ENCODE results near the gene TNIK. TPM values are rescaled to one million over a fixed set of nuclear protein-coding genes. Genes with fewer than 3 reads are reported as not detected.

Gene TNIK
- total RNA-seq, 2 donors from 2014 or later, result 31.7 to 37.9 TPM

DNA sequence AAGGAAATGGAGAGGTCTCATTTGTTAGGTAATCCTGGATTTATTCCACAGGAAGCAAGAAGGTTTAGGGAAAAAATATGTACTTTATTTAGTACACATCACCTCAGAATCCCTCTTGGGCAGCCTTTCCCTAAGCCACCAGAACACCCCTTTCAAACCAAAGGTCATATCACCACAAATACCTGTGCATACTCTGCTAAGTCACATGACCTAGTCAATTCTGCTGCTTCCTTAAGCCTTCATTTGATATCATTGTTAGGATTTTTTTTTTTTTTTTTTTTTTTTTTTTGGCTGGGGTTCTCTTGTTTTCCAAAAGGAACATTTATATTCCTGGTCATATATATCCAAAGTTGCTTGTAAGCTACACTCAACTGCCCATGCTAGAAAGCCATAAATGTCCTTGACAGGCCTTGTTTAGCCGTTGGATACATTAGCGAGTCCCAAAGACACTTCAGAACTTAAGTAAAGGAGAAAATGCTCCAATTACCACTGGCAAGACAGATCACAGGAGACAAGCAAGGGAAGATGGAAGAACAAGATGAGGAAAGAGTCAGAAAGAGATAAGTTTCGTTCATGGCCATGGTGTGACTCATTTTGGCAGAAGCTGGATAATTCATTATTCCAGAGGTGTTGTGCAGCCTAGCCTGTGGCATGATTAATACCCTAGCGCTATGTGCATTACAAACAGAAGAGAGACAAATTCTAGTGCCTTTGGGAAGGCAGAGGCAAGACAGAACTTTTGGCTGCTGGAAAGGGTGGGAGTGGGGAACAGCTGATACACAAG lies 278.1 kb downstream of the TNIK start:
- DNase-seq (ENCODE audit: low spot score in 2 of 2) (no peak), ATAC-seq (no peak)
- Mint-ChIP-seq H3K9me3 (no peaks in the 10 kb centered on the region), H3K27ac (no peak overlapping the region), H3K36me3 (peaks cover 0 to 15% of the 10 kb centered on the region in 2 donors)

DNA sequence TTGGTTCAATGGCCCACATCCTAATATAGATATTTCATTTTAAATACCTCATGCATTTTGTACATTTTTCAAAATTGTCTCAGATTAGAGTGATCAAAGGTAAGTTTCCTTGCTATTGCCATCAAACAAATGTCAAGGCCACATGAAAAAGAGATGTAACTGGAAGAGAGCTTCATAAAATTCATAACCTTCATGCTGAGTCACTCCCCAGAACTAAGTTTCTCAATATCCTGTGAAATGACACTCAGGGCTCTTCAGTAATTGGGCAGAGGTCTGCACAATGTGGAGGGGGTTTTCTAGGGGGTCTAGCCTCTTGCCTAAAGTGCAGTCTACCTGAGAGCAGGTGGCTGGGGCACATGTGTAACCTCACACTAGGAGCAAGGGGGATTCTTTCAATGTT lies 281.5 kb downstream of the TNIK start:
- H3K36me3 Mint-ChIP-seq, result peaks cover 7 to 41% of the 10 kb centered on the region in 2 donors
- no peaks in the 10 kb centered on the region for H3K9me3 Mint-ChIP-seq
- peak; percentile 81 for ATAC-seq
- no peak for DNase-seq (ENCODE audit: low spot score in 2 of 2)
- peak overlapping the region in 1 of 2 donors; percentile 17 for H3K27ac Mint-ChIP-seq

GRCh38 chr3:171177553-171177952 lies 282.7 kb downstream of the TNIK start:
- no peak for DNase-seq (ENCODE audit: low spot score in 2 of 2)
- Mint-ChIP-seq H3K9me3 (no peaks in the 10 kb centered on the region), H3K36me3 (peaks cover 7 to 37% of the 10 kb centered on the region in 2 donors), H3K27ac (peak overlapping the region in 1 of 2 donors; percentile 17)
- ATAC-seq, result no peak

DNA sequence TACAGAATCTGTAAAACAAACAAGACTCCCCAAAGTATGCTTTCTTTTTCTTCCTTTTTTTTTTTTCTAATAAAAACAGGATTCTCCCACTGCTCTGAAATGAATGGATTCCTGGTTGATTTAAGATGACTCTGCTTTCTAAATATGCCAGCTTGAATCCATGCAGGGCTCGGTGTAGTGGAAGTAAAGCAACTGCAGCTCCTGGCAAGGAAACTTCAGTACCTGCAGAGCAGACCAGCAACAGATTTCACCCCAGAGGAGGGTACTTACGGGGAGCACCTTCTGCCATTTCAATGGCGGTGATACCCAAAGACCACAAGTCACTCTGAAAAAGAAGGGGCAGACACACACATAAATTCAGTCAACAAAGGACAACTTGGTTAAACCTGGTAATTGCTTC lies 283.1 kb downstream of the TNIK start:
- no peak overlapping the region for H3K27ac Mint-ChIP-seq
- ATAC-seq (no peak), DNase-seq (ENCODE audit: low spot score in 2 of 2) (no peak)
- H3K9me3 Mint-ChIP-seq, result no peaks in the 10 kb centered on the region
- H3K36me3 Mint-ChIP-seq, result peaks cover 7 to 39% of the 10 kb centered on the region in 2 donors

DNA sequence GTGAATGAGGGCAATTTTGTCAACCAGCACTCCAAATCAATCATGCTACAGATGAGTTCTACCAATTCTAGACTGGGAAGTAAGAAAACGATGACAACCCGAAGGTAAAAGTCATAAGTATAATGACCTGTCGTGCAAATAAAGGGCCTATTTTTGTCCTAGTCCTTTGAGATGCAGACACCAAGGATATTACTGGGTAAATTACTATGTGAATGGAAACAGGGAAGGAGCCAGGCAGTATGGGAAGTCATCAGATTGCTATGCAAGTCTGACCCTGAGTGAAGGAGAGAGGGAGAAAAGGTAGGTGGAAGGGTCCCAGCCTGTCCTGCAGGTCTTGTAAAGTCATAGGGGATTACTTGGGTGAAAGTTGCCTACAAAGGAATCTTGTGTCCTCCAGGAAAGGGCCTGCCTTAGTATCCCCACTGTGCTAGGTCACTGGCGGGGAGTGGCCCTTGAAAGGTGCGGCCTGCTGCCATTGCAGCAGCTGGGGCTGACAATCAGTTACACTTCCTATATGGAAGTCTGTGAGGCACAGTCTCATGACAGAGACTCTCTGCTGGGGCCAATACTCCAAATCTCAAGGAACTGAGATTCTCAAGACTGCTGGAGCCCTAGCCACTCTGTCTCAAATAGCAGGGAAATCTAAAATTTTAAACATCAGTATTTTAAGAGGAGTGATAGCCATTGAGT lies 283.8 kb downstream of the TNIK start:
- no peaks in the 10 kb centered on the region for H3K9me3 Mint-ChIP-seq
- DNase-seq (ENCODE audit: low spot score in 2 of 2) (no peak), ATAC-seq (no peak)
- H3K36me3 Mint-ChIP-seq, result peaks cover 7 to 38% of the 10 kb centered on the region in 2 donors
- H3K27ac Mint-ChIP-seq, result no peak overlapping the region

DNA sequence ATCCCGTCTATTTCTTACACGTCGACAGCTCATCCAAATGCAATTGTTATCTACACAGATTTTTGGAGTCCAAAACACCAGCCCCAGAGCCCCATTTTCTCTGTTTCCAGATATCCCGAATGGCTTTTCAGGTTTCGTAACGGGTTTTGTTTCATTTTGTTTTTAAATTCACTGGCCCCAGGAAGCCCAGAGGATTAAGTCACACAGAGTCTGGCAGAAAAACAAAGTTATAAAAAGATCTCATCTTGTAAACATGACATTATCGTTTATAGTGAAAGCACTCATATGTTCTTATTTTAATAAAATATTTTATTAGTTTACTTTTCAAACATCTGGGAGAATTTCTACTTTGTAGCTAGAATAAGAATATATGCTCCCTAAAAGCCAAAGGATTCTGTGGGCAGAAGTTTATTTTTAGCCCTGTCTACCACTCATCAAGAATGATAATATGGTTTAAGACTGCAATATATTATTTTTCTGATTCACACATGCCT lies 284.4 kb downstream of the TNIK start:
- ATAC-seq, result no peak
- H3K36me3 Mint-ChIP-seq, result peaks cover 7 to 32% of the 10 kb centered on the region in 2 donors
- H3K9me3 Mint-ChIP-seq, result no peaks in the 10 kb centered on the region
- no peak overlapping the region for H3K27ac Mint-ChIP-seq
- no peak for DNase-seq (ENCODE audit: low spot score in 2 of 2)

- DNase-seq (ENCODE audit: low spot score in 2 of 2) (no peak), ATAC-seq (no peak)
- Mint-ChIP-seq H3K9me3 (no peaks in the 10 kb centered on the region), H3K27ac (no peak overlapping the region), H3K36me3 (peaks cover 7 to 32% of the 10 kb centered on the region in 2 donors)
Measured at GRCh38 chr3:171173736-171174135, 286.5 kb downstream of the TNIK start.

DNA sequence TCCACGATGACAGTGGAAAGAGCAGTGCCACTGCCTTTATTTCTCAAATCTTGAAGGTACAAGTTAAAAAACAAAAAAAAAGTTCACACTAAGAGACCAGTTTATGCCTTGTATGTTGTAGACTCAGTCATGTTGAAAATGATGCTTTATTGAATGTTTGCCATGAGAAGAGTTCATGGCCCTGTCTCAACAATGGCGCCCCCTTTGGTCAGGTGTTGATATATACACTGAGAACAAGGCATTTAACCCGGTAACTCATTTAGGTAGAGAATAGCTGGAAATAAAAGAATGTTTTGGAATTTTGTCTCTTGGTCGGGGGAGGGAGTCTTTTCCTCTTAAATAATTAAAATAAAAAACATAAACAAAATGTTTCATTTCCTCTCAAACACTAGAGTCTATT lies 288.1 kb downstream of the TNIK start:
- H3K36me3 Mint-ChIP-seq, result peaks cover 9 to 34% of the 10 kb centered on the region in 2 donors
- no peak for ATAC-seq

GRCh38 chr3:171169866-171170265 lies 290.3 kb downstream of the TNIK start:
- no peak for DNase-seq (ENCODE audit: low spot score in 2 of 2)
- Mint-ChIP-seq H3K9me3 (peaks cover 0 to 6% of the 10 kb centered on the region in 2 donors), H3K36me3 (peaks cover 12 to 35% of the 10 kb centered on the region in 2 donors), H3K27ac (no peak overlapping the region)
- ATAC-seq, result no peak

More for the DNA sequence above, 288.1 kb downstream of the TNIK start:
- H3K27ac Mint-ChIP-seq, result no peak overlapping the region
- DNase-seq (ENCODE audit: low spot score in 2 of 2), result peak in 1 of 2 donors; percentile 19
- no peaks in the 10 kb centered on the region for H3K9me3 Mint-ChIP-seq

- H3K9me3 Mint-ChIP-seq, result peaks cover 0 to 6% of the 10 kb centered on the region in 2 donors
- no peak for ATAC-seq
- no peak for DNase-seq (ENCODE audit: low spot score in 2 of 2)
- H3K36me3 Mint-ChIP-seq, result peaks cover 12 to 31% of the 10 kb centered on the region in 2 donors
- H3K27ac Mint-ChIP-seq, result no peak overlapping the region
Measured at GRCh38 chr3:171169443-171169842, 290.8 kb downstream of the TNIK start.

- no peak for ATAC-seq
- DNase-seq (ENCODE audit: low spot score in 2 of 2), result no peak
- peaks cover 12 to 26% of the 10 kb centered on the region in 2 donors for H3K36me3 Mint-ChIP-seq
- no peak overlapping the region for H3K27ac Mint-ChIP-seq
- H3K9me3 Mint-ChIP-seq, result peaks cover 0 to 6% of the 10 kb centered on the region in 2 donors
Measured at GRCh38 chr3:171168551-171168950, 291.7 kb downstream of the TNIK start.

DNA sequence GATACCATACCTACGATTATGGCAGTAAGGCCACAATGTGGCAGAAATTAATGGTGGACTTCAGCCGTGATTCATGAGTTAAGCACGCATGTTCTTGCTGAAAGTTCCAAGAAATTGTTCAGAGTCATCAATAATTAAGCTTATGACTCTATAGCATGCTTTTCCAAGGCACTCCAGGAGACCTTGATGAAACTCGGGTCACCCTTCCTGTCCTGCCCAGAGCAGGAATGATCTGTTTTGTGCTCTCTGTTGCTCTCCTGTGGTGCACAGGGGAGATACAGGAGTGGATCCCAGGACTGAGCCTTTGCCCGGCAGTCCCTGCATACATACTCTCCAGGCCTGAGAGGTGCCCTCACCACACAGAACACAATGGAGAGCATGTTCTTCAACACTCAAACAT lies 292.1 kb downstream of the TNIK start:
- ATAC-seq, result no peak
- peaks cover 13 to 28% of the 10 kb centered on the region in 2 donors for H3K36me3 Mint-ChIP-seq

GRCh38 chr3:171165983-171166382 lies 294.2 kb downstream of the TNIK start:
- Mint-ChIP-seq H3K36me3 (peaks cover 18 to 25% of the 10 kb centered on the region in 2 donors), H3K9me3 (peaks cover 0 to 6% of the 10 kb centered on the region in 2 donors), H3K27ac (peak overlapping the region; percentile 78 to 85)
- DNase-seq (ENCODE audit: low spot score in 2 of 2) (no peak), ATAC-seq (peak; percentile 88 to 90)

More for the DNA sequence above, 292.1 kb downstream of the TNIK start:
- Mint-ChIP-seq H3K27ac (no peak overlapping the region), H3K9me3 (peaks cover 0 to 6% of the 10 kb centered on the region in 2 donors)
- no peak for DNase-seq (ENCODE audit: low spot score in 2 of 2)

GRCh38 chr3:171165499-171165921 lies 294.7 kb downstream of the TNIK start:
- no peak for DNase-seq (ENCODE audit: low spot score in 2 of 2)
- Mint-ChIP-seq H3K9me3 (peaks cover 0 to 6% of the 10 kb centered on the region in 2 donors), H3K36me3 (peaks cover 18 to 25% of the 10 kb centered on the region in 2 donors), H3K27ac (peak overlapping the region; percentile 78 to 85)
- peak in 1 of 2 donors; percentile 8 for ATAC-seq

DNA sequence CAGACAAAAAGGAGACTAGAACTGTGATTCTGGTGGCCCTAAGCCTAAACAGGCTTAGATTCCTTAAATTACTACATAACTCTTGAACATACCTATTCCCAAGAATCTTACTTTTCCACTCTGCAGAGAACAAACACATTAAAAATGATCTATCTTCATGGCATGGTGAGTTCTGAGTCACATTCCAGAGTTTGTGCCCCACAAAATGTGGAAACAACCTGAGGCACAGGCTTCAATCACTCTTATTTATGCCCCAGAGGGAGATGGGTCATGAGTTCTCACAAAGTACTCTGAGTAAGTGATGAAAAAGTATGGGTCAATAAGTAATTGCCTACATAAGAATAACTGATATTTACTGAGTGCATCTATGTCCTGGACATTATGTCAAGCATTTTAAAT lies 296.1 kb downstream of the TNIK start:
- DNase-seq (ENCODE audit: low spot score in 2 of 2) (no peak), ATAC-seq (no peak)
- Mint-ChIP-seq H3K36me3 (peaks cover 18 to 25% of the 10 kb centered on the region in 2 donors), H3K27ac (no peak overlapping the region), H3K9me3 (peaks cover 0 to 6% of the 10 kb centered on the region in 2 donors)

DNA sequence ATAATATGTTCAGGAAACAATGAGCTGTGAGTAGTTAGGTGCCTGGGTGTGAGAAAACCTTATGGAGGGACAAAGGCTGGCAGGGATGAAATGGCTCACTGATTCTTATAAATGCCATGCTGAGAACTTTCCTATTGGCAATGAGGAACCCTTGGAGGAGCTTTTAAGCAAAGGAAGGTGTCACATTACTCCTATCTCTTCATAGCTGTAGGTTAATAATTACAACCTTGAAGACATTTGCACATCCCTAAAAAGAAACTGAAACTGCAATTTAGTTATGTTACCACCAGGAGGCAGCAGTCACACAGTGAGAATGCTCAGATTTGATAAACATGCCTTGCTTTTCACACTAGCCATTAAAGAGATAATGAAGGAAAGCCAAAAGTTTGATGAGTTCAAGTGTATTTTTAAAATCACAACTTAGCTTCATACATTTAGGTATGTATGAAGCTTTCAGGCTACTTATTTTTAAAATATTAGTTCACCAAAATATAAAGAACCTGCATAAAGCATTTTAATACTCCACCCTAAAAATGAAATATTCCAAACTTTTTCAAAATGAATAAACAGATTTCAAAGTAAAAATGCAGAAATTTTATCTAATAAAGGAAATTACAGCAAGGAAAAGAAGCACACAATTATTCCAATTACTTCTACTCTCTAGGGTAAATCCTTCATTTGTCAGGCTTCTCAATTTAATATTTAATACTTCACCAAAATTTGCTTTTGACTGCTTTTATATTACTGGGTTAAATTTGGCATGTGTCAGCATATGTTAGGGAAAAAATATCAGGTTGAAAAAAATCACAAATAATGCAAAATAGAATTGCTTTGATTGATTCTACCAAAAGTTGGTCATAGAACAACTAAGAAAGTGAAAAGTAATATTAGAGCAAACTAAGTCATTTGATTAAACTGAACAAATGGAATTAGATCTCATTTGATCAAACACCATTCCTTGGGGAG lies 296.8 kb downstream of the TNIK start:
- peaks cover 0 to 6% of the 10 kb centered on the region in 2 donors for H3K9me3 Mint-ChIP-seq
- DNase-seq (ENCODE audit: low spot score in 2 of 2), result peak in 1 of 2 donors; percentile 16
- ATAC-seq, result peak in 1 of 2 donors; percentile 26
- peaks cover 18 to 30% of the 10 kb centered on the region in 2 donors for H3K36me3 Mint-ChIP-seq
- peak overlapping the region in 1 of 2 donors; percentile 84 for H3K27ac Mint-ChIP-seq
